Testis (tissue), 2 donors: ENCODE measurements around the gene PLXND1.

Experiments used
- POLR2A ChIP-seq: fragments of 450-650 bp; IDR thresholded peaks from one replicate; pipeline ENCODE4 v1.6.1; 2017; ENCODE audit warnings: antibody characterized with exemption, mild to moderate bottlenecking, moderate library complexity
- TF ChIP-seq, protein P1 (sequence below), 3 experiments: fragments of 450-650 bp in 2 of 3; fragments of 200-600 bp in 1 of 3; sonication (generic) in 1 of 3; IDR thresholded peaks; one replicate each; pipeline ENCODE4 v1.5.1; 2016 to 2019; ENCODE audit warnings: antibody characterized with exemption in 3 of 3, mild to moderate bottlenecking in 2 of 3, moderate library complexity in 1 of 3

DNA sequence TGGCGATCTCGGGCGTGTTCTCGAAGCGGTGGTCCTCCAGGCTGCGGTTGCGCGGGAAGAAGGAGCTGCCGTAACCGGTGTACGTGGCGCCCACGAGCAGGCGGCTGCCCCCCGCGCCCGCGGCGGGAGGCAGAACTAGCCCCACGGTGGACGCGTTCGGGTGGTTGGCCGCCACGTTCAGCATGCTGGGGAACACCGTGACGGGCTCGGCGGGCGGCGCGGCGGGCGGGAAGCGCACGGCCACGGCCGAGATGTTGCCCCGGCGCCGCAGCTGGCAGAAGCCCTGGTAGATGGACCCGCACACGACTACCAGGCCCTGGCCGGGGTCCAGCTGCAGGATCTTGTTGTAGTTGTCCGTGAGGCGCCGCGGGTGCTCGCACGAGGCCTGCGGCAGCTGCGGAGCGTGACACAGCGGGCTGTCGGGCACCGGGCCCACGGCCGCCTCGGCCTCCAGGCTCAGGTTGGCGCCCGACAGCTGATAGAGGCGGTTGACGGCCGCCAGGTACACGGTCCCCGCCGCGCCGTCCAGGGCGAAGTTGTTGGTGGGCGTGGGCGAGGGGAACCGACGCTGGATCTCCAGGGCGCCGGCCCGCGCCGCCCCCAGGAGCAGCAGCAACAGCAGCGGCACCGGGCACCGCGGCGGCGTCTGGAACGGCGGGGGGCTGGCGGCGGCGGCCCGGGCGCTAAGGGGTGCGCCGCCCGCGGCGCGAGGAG lies 397 bp downstream of the PLXND1 start:
- TF ChIP-seq, protein P1, sequence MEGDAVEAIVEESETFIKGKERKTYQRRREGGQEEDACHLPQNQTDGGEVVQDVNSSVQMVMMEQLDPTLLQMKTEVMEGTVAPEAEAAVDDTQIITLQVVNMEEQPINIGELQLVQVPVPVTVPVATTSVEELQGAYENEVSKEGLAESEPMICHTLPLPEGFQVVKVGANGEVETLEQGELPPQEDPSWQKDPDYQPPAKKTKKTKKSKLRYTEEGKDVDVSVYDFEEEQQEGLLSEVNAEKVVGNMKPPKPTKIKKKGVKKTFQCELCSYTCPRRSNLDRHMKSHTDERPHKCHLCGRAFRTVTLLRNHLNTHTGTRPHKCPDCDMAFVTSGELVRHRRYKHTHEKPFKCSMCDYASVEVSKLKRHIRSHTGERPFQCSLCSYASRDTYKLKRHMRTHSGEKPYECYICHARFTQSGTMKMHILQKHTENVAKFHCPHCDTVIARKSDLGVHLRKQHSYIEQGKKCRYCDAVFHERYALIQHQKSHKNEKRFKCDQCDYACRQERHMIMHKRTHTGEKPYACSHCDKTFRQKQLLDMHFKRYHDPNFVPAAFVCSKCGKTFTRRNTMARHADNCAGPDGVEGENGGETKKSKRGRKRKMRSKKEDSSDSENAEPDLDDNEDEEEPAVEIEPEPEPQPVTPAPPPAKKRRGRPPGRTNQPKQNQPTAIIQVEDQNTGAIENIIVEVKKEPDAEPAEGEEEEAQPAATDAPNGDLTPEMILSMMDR (IDR thresholded peaks at IDR 0.05): no peak
- TF ChIP-seq POLR2A: no peak
